GOT3 (cell line): ENCODE results near the gene ZFYVE28.

ENCODE experiments used
- DNase-seq: peaks from one replicate; lab custom pipeline; 2025; ENCODE audit warnings: mixed read lengths; lab: John Stamatoyannopoulos, UW

ZFYVE28 gene

GRCh38 chr4:2331519-2332200 lies 86.8 kb downstream of the ZFYVE28 start:
- no peak for DNase-seq

DNA sequence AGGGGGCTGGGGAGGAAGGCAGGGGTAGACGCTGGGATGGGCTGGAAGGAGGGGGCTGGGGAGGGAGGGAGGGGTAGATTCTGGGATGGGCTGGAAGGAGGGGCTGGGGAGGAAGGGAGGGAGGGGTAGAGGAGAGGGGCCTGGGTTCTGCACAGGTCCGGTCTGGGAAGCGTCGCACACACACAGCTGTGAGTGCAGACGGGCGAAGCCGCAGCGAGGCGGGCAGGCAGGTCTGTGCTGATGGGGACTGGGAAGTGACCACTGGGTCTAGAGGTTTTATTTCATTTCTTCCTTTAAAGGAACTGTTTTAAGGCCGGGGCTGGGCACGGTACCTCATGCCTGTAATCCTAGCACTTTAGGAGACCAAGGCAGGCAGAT lies 87.4 kb downstream of the ZFYVE28 start:
- no peak for DNase-seq

DNA sequence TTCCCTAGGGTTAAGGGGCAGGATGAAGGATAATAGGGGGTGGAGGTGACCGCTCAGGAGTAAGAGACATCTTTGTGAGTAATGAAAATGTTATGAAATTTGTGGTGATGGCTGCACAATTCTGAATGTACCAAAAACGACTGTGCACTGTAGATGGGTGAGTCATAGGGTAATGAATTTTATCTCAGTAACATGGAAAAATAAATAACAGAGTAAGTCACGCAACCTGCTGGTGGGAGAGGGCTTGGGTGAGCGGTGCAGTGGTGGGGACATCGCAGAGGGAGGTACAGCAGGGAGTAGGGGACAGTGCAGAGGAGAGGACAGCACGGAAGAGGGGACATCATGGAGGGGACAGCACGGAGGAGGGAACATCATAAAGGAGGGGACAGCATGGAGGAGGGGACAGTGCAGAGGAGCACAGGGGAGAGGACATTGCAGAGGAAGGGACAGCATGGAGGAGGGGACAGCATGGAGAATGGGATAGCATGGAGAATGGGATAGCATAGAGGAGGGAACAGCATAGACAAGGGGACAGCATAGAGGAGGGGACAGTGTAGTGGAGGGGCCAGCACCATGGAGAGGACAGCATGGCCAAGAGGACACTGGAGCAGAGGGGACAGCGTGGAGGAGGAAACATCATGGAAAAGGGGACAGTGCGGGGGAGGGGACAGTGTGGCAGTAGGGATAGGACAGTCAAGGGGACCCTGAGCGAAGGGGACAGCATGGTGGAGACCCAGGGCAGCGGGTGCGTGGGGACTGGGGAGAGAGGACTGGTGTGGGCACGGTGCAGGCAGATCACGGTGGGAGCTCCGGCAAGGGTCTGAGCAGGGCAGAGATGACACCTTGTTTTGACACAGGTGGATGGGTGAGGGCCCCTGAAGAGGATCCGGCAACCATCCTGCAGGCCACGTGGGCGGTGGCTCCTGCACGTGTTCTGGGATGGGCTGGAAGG lies 88.1 kb downstream of the ZFYVE28 start:
- DNase-seq: peak; percentile 23

- no peak for DNase-seq
Measured at GRCh38 chr4:2327579-2327978, 90.9 kb downstream of the ZFYVE28 start.

- no peak for DNase-seq
Measured at GRCh38 chr4:2324891-2325290, 93.6 kb downstream of the ZFYVE28 start.

GRCh38 chr4:2322841-2323240 lies 95.6 kb downstream of the ZFYVE28 start:
- DNase-seq: no peak

DNA sequence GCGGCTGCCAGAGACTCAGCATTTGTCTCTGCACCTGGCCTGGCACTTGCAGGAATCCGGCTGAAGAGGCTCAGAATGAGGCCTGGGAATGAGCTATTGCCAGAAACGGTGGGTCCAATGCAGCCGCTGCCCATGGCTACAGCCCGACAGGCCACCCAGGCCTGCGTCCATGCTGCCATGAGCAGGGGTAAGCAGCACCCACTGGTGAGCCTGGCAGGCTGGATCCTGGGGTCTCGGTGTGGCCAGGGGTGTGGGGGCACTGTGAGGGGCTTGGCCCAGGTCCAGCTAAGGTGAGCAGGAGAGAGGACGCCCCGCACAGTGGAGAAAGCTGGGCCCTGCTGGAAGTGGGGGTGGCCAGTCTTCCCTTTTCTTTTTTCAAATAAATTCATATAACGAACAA lies 96.2 kb downstream of the ZFYVE28 start:
- no peak for DNase-seq

DNA sequence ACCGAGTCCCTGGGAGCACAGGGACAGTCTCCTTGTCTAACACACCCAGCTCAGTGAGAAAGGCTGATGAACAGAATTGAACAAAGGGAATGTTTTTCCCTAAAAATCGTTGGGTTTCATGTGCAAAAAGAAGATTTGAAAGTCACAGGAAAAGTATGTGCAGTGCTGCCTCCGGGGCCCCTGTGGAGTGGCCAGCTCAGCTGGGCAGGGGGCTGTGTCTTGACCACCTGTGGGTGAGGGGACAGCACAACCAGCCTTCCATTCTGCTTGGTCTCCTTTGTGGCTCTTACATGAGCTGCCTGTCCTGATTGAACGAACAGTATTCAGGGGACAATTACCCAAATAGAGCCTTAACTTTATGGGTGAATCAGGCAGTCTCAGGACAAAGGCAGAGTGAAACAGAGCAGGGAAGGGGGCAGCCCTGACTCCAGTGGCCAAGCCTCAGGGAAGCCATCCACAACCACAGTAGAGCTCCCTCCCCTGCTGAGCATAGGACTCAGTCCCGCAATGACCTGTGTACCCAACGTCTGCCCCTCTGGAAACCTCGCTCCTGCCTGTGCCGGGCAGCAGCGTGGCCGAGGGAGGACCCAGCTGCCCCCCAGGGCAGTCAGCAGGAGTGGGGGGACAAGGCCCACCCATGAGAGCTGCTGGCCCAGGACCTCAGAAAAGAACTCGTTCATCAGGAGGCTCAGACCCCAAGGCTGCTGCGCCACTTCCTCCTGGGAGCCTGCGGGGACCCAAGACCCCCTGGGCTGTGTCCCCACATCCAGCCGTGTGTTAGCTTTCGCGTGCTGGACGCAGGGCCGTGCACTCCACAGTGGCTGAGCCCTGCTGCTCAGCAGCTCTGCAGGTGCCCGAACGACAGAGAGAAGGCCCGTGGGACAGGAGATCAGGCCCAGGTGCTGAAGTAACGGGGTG lies 96.9 kb downstream of the ZFYVE28 start:
- DNase-seq: no peak

GRCh38 chr4:2320746-2321145 lies 97.7 kb downstream of the ZFYVE28 start:
- DNase-seq: no peak

- no peak for DNase-seq
Measured at GRCh38 chr4:2320152-2320551, 98.3 kb downstream of the ZFYVE28 start.

- no peak for DNase-seq
Measured at GRCh38 chr4:2318885-2319284, 99.6 kb downstream of the ZFYVE28 start.

DNA sequence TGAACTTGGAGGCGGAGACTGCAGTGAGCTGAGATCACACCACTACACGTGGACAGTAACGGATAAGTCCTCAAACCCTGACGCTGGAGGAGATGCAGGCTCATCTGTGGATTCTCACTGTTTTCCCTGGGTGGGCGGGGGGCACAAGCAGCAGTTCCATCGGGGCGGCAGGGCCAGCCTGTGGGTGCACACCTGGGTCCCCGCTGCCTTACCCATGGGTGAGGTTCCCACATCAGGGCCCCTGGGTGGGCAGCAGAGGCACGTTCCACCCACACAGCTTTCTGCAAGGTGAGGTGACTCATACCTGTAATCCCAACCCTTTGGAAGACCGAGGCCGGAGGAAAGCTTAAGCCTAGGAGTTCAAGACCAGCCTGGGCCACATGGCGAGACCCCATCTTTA lies 100.0 kb downstream of the ZFYVE28 start:
- DNase-seq: no peak

- no peak for DNase-seq
Measured at GRCh38 chr4:2313366-2313765, 105.1 kb downstream of the ZFYVE28 start.

- no peak for DNase-seq
Measured at GRCh38 chr4:2306773-2307410, 111.6 kb downstream of the ZFYVE28 start.

- DNase-seq: no peak
Measured at GRCh38 chr4:2305766-2306501, 112.5 kb downstream of the ZFYVE28 start.

- no peak for DNase-seq
Measured at GRCh38 chr4:2304877-2305561, 113.4 kb downstream of the ZFYVE28 start.

GRCh38 chr4:2304321-2304876 lies 114.0 kb downstream of the ZFYVE28 start:
- no peak for DNase-seq

- no peak for DNase-seq
Measured at GRCh38 chr4:2303686-2304320, 114.6 kb downstream of the ZFYVE28 start.

- no peak for DNase-seq
Measured at GRCh38 chr4:2303121-2303685, 115.2 kb downstream of the ZFYVE28 start.
